ENCODE data around the gene HLF. TPM values are rescaled to one million over a fixed set of nuclear protein-coding genes. Genes with fewer than 3 reads are reported as not detected.

The HLF gene
- total RNA-seq (2022; extraction: Qiagen RNA extraction) = 0.08 to 0.23 TPM (median 0.16 TPM) in 5 replicates

GRCh38 chr17:55264645-55265298 is at the start of gene HLF:
Gene HLF (plus strand): TSS chr17:55264960. CDS start chr17:55265485, 525 bp downstream.

Other genes starting within 250 kb of the HLF start
- 18.5 to 22.7 TPM (median 20.6 TPM) in 5 replicates for gene MMD, start 156.9 kb downstream of the HLF start, total RNA-seq (2022; extraction: Qiagen RNA extraction)
- gene SMIM36, start 246.5 kb downstream of the HLF start, total RNA-seq (2022; extraction: Qiagen RNA extraction) = not detected in 5 replicates

All from A549 treated with CORT108297 at 1 μM for 4 hours (cell line).